K562 (cell line): Measurements from ENCODE around the gene CALML4. TPM values are rescaled to one million over a fixed set of nuclear protein-coding genes. Genes with fewer than 3 reads are reported as not detected.
"Not testable (repeated sequence)": the region's sequence is repeated elsewhere in the genome, so short reads cannot be mapped to it uniquely, and the experiment has no call there.

Experiments used
- ATAC-seq: fragments of 200-7000 bp; cut with Tn5 transposase; 3 replicates; pipeline ENCODE4 v1.9.1; 2020; ENCODE audit warnings: moderate library complexity
- BruUV-seq: library from RNA; stranded (reverse); fragments of 400-500 nt; replicated peaks from 2 replicates; lab custom pipeline; 2021; lab: Mats Ljungman, UMichigan
- CTCF ChIA-PET: fragments of 300-600 bp; formaldehyde crosslinking; extraction: SDS; loops from one replicate; lab custom pipeline; 2021; ENCODE audit warnings: low intra/inter-chr PET ratio; lab: Yijun Ruan, JAX
- POLR2A ChIA-PET: fragments of 300-600, 350-650 bp; sonication (Branson Sonifier 250); formaldehyde crosslinking; extraction: SDS; loops from one replicate; lab custom pipeline; 2021; ENCODE audit warnings: antibody characterized with exemption, inconsistent platforms; lab: Yijun Ruan, JAX
- DNase-seq, 4 experiments: peaks; one replicate each; pipeline versions ENCODE4 v3.0.0 to v3.0.0-alpha.2; 2011 to 2018; ENCODE audit warnings: low spot score in 3 of 4, mixed read lengths in 3 of 4; ENCODE audit errors: extremely low read depth in 1 of 4
- FAIRE-seq: peaks from 2 replicates; lab custom pipeline; 2011; peaks lifted over from hg19 to GRCh38; lab: Jason Lieb, UNC
- H2AFZ ChIP-seq: 2 replicates; pipeline ENCODE4 v1.6.0; 2011; ENCODE audit warnings: low read depth, low read length, control low read depth, inconsistent platforms
- H3K27ac ChIP-seq: fragments of 200-600 bp; 3 replicates; pipeline ENCODE4 v1.8.0; 2011; ENCODE audit warnings: low read depth, mild to moderate bottlenecking, control low read depth, inconsistent platforms, low read length, moderate library complexity, mixed read lengths; ENCODE audit errors: extremely low read depth
- H3K27me3 ChIP-seq, 2 experiments: fragments of 300-600 bp in 1 of 2; 2 replicates in 1 of 2; 3 replicates in 1 of 2; pipeline versions ENCODE4 v1.6.0 to v1.8.0; 2011; ENCODE audit warnings: inconsistent platforms in 2 of 2, low read length in 2 of 2, mild to moderate bottlenecking in 1 of 2, mixed read lengths in 1 of 2, moderate library complexity in 1 of 2; ENCODE audit not compliant: control insufficient read depth in 2 of 2, insufficient read depth in 2 of 2
- H3K36me3 ChIP-seq: fragments of 300-600 bp; 3 replicates; pipeline ENCODE4 v1.8.0; 2011; ENCODE audit warnings: mild to moderate bottlenecking, low read length, inconsistent platforms; ENCODE audit not compliant: control insufficient read depth, insufficient read depth
- H3K4me1 ChIP-seq, 2 experiments: fragments of 200-600 bp in 1 of 2; replicated peaks in 1 of 2; 2 replicates in 1 of 2; 3 replicates in 1 of 2; pipeline versions ENCODE4 v1.5.1 to v1.8.0; 2011; ENCODE audit warnings: inconsistent platforms in 2 of 2, low read length in 2 of 2, mild to moderate bottlenecking in 1 of 2, mixed read lengths in 1 of 2, moderate library complexity in 1 of 2; ENCODE audit not compliant: control insufficient read depth in 2 of 2, insufficient read depth in 2 of 2
- H3K4me2 ChIP-seq: 2 replicates; pipeline ENCODE4 v1.6.1; 2011; ENCODE audit warnings: low read length, control low read depth, inconsistent platforms, mixed read lengths; ENCODE audit not compliant: insufficient read depth
- H3K4me3 ChIP-seq: fragments of 200-600 bp; sonication (generic), shearing (Covaris generic); 2 replicates; pipeline ENCODE4 v1.5.1; 2016; ENCODE audit warnings: control low read depth, inconsistent platforms
- H3K79me2 ChIP-seq: fragments of 200-600 bp; 3 replicates; pipeline ENCODE4 v1.8.0; 2011; ENCODE audit warnings: low read length, inconsistent platforms; ENCODE audit not compliant: control insufficient read depth, insufficient read depth
- H3K9ac ChIP-seq, 2 experiments: 2 replicates each; pipeline versions ENCODE4 v1.6.0 to v1.6.1; 2011; ENCODE audit warnings: low read depth in 2 of 2, low read length in 2 of 2, control low read depth in 1 of 2, inconsistent platforms in 1 of 2, mild to moderate bottlenecking in 1 of 2, mixed read lengths in 1 of 2; ENCODE audit not compliant: insufficient read depth in 1 of 2
- H3K9me1 ChIP-seq: one replicate; pipeline ENCODE4 v1.6.0; 2011; ENCODE audit warnings: inconsistent platforms, mild to moderate bottlenecking, low read length, moderate library complexity; ENCODE audit not compliant: control insufficient read depth, insufficient read depth
- H3K9me3 ChIP-seq: replicated peaks from 2 replicates; pipeline ENCODE4 v1.5.1; 2011; ENCODE audit warnings: low read depth, low read length, inconsistent platforms; ENCODE audit not compliant: control insufficient read depth, insufficient read depth
- H4K20me1 ChIP-seq: replicated peaks from 2 replicates; pipeline ENCODE4 v1.6.1; 2011; ENCODE audit warnings: low read length, inconsistent platforms, mixed read lengths; ENCODE audit not compliant: control insufficient read depth, insufficient read depth
- HIVEP1 ChIP-seq: fragments of 250-450 bp; sonication (Bioruptor Pico); IDR thresholded peaks from 2 replicates; pipeline ENCODE4 v1.4.0; 2020; ENCODE audit warnings: mild to moderate bottlenecking
- POLR2B ChIP-seq: fragments of 450-650 bp; IDR thresholded peaks from 2 replicates; pipeline ENCODE4 v1.6.1; 2018; ENCODE audit warnings: low read depth; ENCODE audit not compliant: partially characterized antibody
- PPARD ChIP-seq: fragments of 250-450 bp; sonication (Bioruptor Pico); IDR thresholded peaks from 2 replicates; pipeline ENCODE4 v1.8.0; 2022; ENCODE audit warnings: inconsistent platforms, mild to moderate bottlenecking, moderate library complexity
- RBM34 ChIP-seq: fragments of 200-400 bp; formaldehyde crosslinking; IDR thresholded peaks from 2 replicates; pipeline ENCODE4 v1.6.1; 2018; ENCODE audit warnings: low read length, borderline replicate concordance; ENCODE audit not compliant: insufficient read depth
- TAF7 ChIP-seq: fragments of 450-650 bp; IDR thresholded peaks from 2 replicates; pipeline ENCODE4 v1.6.1; 2016; ENCODE audit warnings: missing genetic modification characterization, missing compliant biosample characterization
- WGBS: fragments of 100-300 bp; shearing (Covaris generic); methylation state at CpG from one replicate; pipeline ENCODE4 v1.1.6; 2016; ENCODE audit warnings: low coverage, mixed read lengths; ENCODE audit not compliant: insufficient coverage; ENCODE audit errors: missing lambda C conversion rate; 5-methylcytosine and 5-hydroxymethylcytosine counted together
- in situ Hi-C: fragments of 300-500 bp; cut with MboI; formaldehyde crosslinking; loops from 4 replicates; pipeline ENCODE4 v1.15.0; 2018; ENCODE audit warnings: inconsistent platforms, mixed read lengths
- intact Hi-C: fragments of 100-400 bp; cut with micrococcal nuclease; formaldehyde crosslinking; loops from 2 replicates; pipeline ENCODE4 v1.14.2; 2022
- polyA plus RNA-seq, 8 experiments: library from polyadenylated mRNA; depleted of rRNA in 4 of 8; stranded (reverse) in 5 of 8; unstranded in 3 of 8; fragments of >200 nt; fragmentation: Nextera tagmentation in 2 of 8; fragmentation: Illumina TruSeq in 1 of 8; extraction: Ambion mirVana in 2 of 8; extraction: Trizol in 1 of 8; gene quantifications; 2 replicates each; pipeline versions ENCODE4 v1.2.1 to v1.2.3, GENCODE V29; 2011 to 2014; ENCODE audit warnings: inconsistent platforms in 1 of 8, missing spikeins in 1 of 8
- total RNA-seq, 7 experiments: library from RNA; depleted of rRNA in 6 of 7; stranded (reverse); fragments of >200 nt in 6 of 7; fragmentation: Illumina TruSeq in 2 of 7; extraction: Trizol in 2 of 7; gene quantifications; 2 replicates each; pipeline versions ENCODE4 v1.2.1 to v1.2.3, GENCODE V29; 2011 to 2021; ENCODE audit warnings: low replicate concordance in 1 of 7
- TF ChIP-seq, protein P1 (sequence below): fragments of 450-650 bp; IDR thresholded peaks from 2 replicates; pipeline ENCODE4 v1.6.1; 2016; ENCODE audit warnings: missing biosample characterization, missing genetic modification characterization
- TF ChIP-seq, protein P2 (sequence below): fragments of 450-650 bp; IDR thresholded peaks from 2 replicates; pipeline ENCODE4 v1.6.1; 2016; ENCODE audit warnings: low read depth

The CALML4 gene
- total and polyA plus RNA-seq, 9 of the 15 experiments (the other 6 are each of a cell fraction or from before 2014, with no cell fraction given): 2.8 to 30.6 (median 15.5) TPM

DNA sequence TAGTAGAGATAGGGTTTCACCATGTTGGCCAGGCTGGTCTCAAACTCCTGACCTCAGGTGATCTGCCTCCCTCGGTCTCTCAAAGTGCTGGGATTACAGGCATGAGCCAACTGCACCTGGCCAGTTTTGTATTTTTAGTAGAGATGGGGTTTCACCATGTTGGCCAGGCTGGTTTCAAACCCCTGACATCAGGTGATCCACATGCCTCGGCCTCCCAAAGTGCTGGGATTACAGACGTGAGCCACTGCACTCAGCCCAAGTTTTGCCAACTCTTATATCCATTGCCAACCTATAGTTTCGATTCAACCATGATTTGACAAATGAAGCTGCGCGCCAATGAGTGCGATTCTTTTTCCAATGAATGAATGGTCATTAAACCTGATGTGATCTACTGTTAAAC is 2.1 kb downstream of the CALML4 start:
- H3K27ac ChIP-seq, H3K9me3 ChIP-seq, BruUV-seq, H3K4me2 ChIP-seq, H3K9me1 ChIP-seq, in situ Hi-C loops, DNase-seq, ATAC-seq, H2AFZ ChIP-seq, H3K9ac ChIP-seq, FAIRE-seq, CTCF ChIA-PET, POLR2A ChIA-PET, intact Hi-C loops, H3K4me3 ChIP-seq, H4K20me1 ChIP-seq, H3K27me3 ChIP-seq: not testable (repeated sequence)
- 89% methylated on average over 7 of the region's 7 CpGs for WGBS
- H3K4me1 ChIP-seq: peaks cover 14 to 36% of the 10 kb centered on the region in 2 experiments
- H3K36me3 ChIP-seq: peaks cover 36% of the 10 kb centered on the region; the same call in 1 of the 3 replicates
- peaks cover 31% of the 10 kb centered on the region for H3K79me2 ChIP-seq

DNA sequence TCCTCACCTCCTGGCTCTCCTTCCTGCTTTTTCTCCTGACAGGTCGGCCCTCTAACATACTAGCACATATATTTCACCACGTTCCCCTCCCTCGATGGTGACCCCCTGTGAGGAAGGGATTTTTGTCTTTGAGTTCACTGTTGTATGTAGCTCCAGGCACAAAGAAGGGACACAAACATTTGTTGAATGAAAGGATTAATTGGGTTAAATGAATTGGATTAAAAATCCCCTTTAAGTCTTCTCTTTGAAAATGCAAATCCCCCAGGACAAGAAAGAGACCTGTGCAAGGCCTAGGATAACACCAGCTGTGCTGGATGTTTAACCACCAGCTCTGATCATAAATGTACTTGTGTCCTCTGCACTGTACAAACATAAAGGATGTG is 3.3 kb downstream of the CALML4 start:
- Histone ChIP-seq H3K9me1 (no peaks in the 10 kb centered on the region), H3K79me2 (peaks cover 31% of the 10 kb centered on the region), H2AFZ (no peak overlapping the region), H3K9me3 (no peaks in the 10 kb centered on the region), H4K20me1 (0 out of 2 replicates have a peak, but pooled peaks cover 5% of the 10 kb centered on the region), H3K27me3 (no peaks in the 10 kb centered on the region), H3K36me3 (peaks cover 34% of the 10 kb centered on the region; the same call in 1 of the 3 replicates), H3K9ac (no peak overlapping the region), H3K4me1 (peaks cover 14 to 32% of the 10 kb centered on the region in 2 experiments), H3K27ac (no peak overlapping the region), H3K4me3 (no peak overlapping the region), H3K4me2 (no peak overlapping the region)
- ATAC-seq (no peak), DNase-seq (no peak), FAIRE-seq (no peak)
- in situ Hi-C loops: no loop called here
- CTCF ChIA-PET: no interaction called here
- BruUV-seq: no TSS peak
- 67% methylated on average over 3 of the region's 3 CpGs for WGBS
- POLR2A ChIA-PET: interaction anchor here (1.1 kb wide), 1 partner anchor 8 kb away, joined by 4 read pairs; no protein-coding TSS in a partner anchor
- intact Hi-C loops: no loop called here
- no peak for TF ChIP-seq HIVEP1 (CRISPR knock-in tag)
- TF ChIP-seq POLR2B: no peak
- TF ChIP-seq, protein P1, sequence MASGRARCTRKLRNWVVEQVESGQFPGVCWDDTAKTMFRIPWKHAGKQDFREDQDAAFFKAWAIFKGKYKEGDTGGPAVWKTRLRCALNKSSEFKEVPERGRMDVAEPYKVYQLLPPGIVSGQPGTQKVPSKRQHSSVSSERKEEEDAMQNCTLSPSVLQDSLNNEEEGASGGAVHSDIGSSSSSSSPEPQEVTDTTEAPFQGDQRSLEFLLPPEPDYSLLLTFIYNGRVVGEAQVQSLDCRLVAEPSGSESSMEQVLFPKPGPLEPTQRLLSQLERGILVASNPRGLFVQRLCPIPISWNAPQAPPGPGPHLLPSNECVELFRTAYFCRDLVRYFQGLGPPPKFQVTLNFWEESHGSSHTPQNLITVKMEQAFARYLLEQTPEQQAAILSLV (tag): no peak
- TF ChIP-seq, protein P2, sequence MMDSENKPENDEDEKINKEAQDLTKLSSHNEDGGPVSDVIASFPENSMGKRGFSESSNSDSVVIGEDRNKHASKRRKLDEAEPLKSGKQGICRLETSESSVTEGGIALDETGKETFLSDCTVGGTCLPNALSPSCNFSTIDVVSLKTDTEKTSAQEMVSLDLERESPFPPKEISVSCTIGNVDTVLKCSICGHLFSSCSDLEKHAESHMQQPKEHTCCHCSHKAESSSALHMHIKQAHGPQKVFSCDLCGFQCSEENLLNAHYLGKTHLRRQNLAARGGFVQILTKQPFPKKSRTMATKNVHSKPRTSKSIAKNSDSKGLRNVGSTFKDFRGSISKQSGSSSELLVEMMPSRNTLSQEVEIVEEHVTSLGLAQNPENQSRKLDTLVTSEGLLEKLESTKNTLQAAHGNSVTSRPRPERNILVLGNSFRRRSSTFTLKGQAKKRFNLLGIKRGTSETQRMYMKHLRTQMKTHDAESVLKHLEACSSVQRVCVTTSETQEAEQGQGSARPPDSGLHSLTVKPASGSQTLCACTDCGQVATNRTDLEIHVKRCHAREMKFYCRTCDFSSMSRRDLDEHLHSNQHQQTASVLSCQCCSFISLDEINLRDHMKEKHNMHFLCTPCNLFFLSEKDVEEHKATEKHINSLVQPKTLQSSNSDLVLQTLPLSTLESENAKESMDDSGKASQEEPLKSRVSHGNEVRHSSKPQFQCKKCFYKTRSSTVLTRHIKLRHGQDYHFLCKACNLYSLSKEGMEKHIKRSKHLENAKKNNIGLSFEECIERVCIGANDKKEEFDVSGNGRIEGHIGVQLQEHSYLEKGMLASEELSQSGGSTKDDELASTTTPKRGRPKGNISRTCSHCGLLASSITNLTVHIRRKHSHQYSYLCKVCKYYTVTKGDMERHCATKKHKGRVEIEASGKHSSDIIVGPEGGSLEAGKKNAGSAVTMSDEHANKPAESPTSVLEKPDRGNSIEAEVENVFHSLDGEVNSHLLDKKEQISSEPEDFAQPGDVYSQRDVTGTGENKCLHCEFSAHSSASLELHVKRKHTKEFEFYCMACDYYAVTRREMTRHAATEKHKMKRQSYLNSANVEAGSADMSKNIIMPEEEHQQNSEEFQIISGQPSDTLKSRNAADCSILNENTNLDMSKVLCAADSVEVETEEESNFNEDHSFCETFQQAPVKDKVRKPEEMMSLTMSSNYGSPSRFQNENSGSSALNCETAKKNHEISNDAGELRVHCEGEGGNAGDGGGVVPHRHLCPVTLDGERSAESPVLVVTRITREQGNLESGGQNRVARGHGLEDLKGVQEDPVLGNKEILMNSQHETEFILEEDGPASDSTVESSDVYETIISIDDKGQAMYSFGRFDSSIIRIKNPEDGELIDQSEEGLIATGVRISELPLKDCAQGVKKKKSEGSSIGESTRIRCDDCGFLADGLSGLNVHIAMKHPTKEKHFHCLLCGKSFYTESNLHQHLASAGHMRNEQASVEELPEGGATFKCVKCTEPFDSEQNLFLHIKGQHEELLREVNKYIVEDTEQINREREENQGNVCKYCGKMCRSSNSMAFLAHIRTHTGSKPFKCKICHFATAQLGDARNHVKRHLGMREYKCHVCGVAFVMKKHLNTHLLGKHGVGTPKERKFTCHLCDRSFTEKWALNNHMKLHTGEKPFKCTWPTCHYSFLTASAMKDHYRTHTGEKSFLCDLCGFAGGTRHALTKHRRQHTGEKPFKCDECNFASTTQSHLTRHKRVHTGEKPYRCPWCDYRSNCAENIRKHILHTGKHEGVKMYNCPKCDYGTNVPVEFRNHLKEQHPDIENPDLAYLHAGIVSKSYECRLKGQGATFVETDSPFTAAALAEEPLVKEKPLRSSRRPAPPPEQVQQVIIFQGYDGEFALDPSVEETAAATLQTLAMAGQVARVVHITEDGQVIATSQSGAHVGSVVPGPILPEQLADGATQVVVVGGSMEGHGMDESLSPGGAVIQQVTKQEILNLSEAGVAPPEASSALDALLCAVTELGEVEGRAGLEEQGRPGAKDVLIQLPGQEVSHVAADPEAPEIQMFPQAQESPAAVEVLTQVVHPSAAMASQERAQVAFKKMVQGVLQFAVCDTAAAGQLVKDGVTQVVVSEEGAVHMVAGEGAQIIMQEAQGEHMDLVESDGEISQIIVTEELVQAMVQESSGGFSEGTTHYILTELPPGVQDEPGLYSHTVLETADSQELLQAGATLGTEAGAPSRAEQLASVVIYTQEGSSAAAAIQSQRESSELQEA: no peak
- TF ChIP-seq RBM34: no peak
- no peak for TF ChIP-seq PPARD
- TF ChIP-seq TAF7 (tag): no peak
